Measurements from ENCODE around the gene MRPS24.
A peak's percentile ranks its signal among the peaks of the same experiment; 100 is the strongest.
"Not testable (repeated sequence)": the region's sequence is repeated elsewhere in the genome, so short reads cannot be mapped to it uniquely, and the experiment has no call there.

MRPS24 gene

GRCh38 chr7:43869006-43869866 lies at the start of gene MRPS24:
TSS of gene MRPS24 (minus strand) at chr7:43869517. CDS start at chr7:43869495, 22 bp downstream.
- peaks cover 20% of the 10 kb centered on the region for H3K4me1 ChIP-seq (ENCODE audit: insufficient read depth, low read length)
- peaks cover 4% of the 10 kb centered on the region for H3K36me3 ChIP-seq (ENCODE audit: insufficient read depth, low read length)
- H3K9me3 ChIP-seq (ENCODE audit: control insufficient read depth, insufficient read depth, low read length), result no peaks in the 10 kb centered on the region
- peak within 1 kb of the TSS; percentile 74 for H3K9ac ChIP-seq (ENCODE audit: low read depth, low read length)

DNA sequence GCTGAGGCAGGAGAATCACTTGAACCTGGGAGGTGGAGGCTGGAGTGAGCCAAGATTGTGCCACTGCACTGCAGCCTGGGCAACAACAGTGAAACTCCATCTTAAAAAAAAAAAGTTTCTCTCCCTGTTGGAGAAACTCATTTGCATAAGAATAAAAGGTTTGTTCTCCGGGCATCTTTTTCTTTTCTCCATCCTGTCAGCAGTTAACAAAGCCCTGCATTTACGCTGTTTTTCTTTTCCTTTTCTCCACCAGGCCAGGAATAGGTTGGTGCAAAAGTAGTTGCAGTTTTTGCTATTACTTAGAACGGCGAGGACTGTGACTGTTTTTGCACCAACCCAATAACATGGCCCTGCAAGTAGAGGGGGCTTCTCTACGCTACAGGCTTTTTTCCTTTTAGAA lies 46.6 kb upstream of the MRPS24 start:
- no peak overlapping the region for H3K9ac ChIP-seq (ENCODE audit: low read depth, low read length)
- H3K36me3 ChIP-seq (ENCODE audit: insufficient read depth, low read length), result no peaks in the 10 kb centered on the region
- H3K4me1 ChIP-seq (ENCODE audit: insufficient read depth, low read length), result peaks cover 11% of the 10 kb centered on the region; the same call in 1 of the 2 replicates

GRCh38 chr7:43914795-43915194 lies 45.5 kb upstream of the MRPS24 start:
- Histone ChIP-seq H3K9ac (ENCODE audit: low read depth, low read length) (no peak overlapping the region), H3K36me3 (ENCODE audit: insufficient read depth, low read length) (no peaks in the 10 kb centered on the region), H3K4me1 (ENCODE audit: insufficient read depth, low read length) (peaks cover 11% of the 10 kb centered on the region; the same call in 1 of the 2 replicates), H3K9me3 (ENCODE audit: control insufficient read depth, insufficient read depth, low read length) (peaks cover 5% of the 10 kb centered on the region; the same call in 1 of the 2 replicates)

More for the DNA sequence above, 46.6 kb upstream of the MRPS24 start:
- H3K9me3 ChIP-seq (ENCODE audit: control insufficient read depth, insufficient read depth, low read length), result peaks cover 5% of the 10 kb centered on the region; the same call in 1 of the 2 replicates

GRCh38 chr7:43906331-43907010 lies 37.2 kb upstream of the MRPS24 start, which contains the start of gene URGCP:
TSS of gene URGCP (minus strand) at chr7:43906596. CDS start at chr7:43906575, 21 bp downstream.
- peaks cover 23% of the 10 kb centered on the region for H3K4me1 ChIP-seq (ENCODE audit: insufficient read depth, low read length)
- no peaks in the 10 kb centered on the region for H3K9me3 ChIP-seq (ENCODE audit: control insufficient read depth, insufficient read depth, low read length)
- H3K9ac ChIP-seq (ENCODE audit: low read depth, low read length), result peak within 1 kb of the TSS; percentile 67

GRCh38 chr7:43905956-43906330 lies 36.6 kb upstream of the MRPS24 start:
- Histone ChIP-seq H3K4me1 (ENCODE audit: insufficient read depth, low read length) (peaks cover 23% of the 10 kb centered on the region), H3K36me3 (ENCODE audit: insufficient read depth, low read length) (no peaks in the 10 kb centered on the region), H3K9me3 (ENCODE audit: control insufficient read depth, insufficient read depth, low read length) (no peaks in the 10 kb centered on the region), H3K9ac (ENCODE audit: low read depth, low read length) (peak overlapping the region; percentile 67; the same call in 1 of the 2 replicates)

More at GRCh38 chr7:43906331-43907010, 37.2 kb upstream of the MRPS24 start, which contains the start of gene URGCP:
- H3K36me3 ChIP-seq (ENCODE audit: insufficient read depth, low read length), result no peaks in the 10 kb centered on the region

- Histone ChIP-seq H3K4me1 (ENCODE audit: insufficient read depth, low read length) (peaks cover 23% of the 10 kb centered on the region), H3K9ac (ENCODE audit: low read depth, low read length) (peak overlapping the region; percentile 67; the same call in 1 of the 2 replicates), H3K9me3 (ENCODE audit: control insufficient read depth, insufficient read depth, low read length) (no peaks in the 10 kb centered on the region), H3K36me3 (ENCODE audit: insufficient read depth, low read length) (no peaks in the 10 kb centered on the region)
Measured at GRCh38 chr7:43905209-43905946, 36.1 kb upstream of the MRPS24 start.

- Histone ChIP-seq H3K36me3 (ENCODE audit: insufficient read depth, low read length) (no peaks in the 10 kb centered on the region), H3K9me3 (ENCODE audit: control insufficient read depth, insufficient read depth, low read length) (no peaks in the 10 kb centered on the region), H3K4me1 (ENCODE audit: insufficient read depth, low read length) (peaks cover 23% of the 10 kb centered on the region), H3K9ac (ENCODE audit: low read depth, low read length) (no peak overlapping the region)
Measured at GRCh38 chr7:43904533-43905208, 35.4 kb upstream of the MRPS24 start.

- Histone ChIP-seq H3K4me1 (ENCODE audit: insufficient read depth, low read length) (peaks cover 23% of the 10 kb centered on the region), H3K9me3 (ENCODE audit: control insufficient read depth, insufficient read depth, low read length) (no peaks in the 10 kb centered on the region), H3K36me3 (ENCODE audit: insufficient read depth, low read length) (no peaks in the 10 kb centered on the region), H3K9ac (ENCODE audit: low read depth, low read length) (no peak overlapping the region)
Measured at GRCh38 chr7:43902542-43903054, 33.3 kb upstream of the MRPS24 start.

- not testable (repeated sequence) for H3K4me1 ChIP-seq (ENCODE audit: insufficient read depth, low read length); H3K36me3 ChIP-seq (ENCODE audit: insufficient read depth, low read length); H3K9me3 ChIP-seq (ENCODE audit: control insufficient read depth, insufficient read depth, low read length); H3K9ac ChIP-seq (ENCODE audit: low read depth, low read length)
Measured at GRCh38 chr7:43898571-43898970, 29.3 kb upstream of the MRPS24 start.

DNA sequence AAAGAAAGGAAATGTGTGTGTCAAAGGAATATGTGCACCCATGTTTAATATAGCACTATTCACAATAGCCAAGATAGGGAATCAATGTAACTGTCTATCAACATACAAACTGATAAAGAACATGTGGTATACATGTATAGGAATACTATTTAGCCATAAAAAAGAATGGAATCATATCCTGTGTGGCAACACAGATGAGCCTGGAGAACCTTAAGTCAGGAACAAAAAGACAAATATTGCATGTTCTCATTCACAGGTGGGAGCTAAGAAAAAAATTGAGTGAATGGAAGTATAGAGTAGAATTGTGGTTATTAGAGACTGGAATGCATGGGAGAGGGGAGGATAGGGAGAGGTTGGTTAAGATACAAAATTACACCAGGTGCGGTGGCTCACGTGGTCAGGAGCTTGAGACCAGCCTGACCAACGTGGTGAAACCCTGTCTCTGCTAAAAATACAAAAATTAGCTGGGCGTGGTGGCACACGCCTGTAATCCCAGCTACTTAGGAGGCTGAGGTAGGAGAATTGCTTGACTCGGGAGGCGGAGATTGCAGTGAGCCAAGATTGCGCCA lies 26.6 kb upstream of the MRPS24 start:
- no peak overlapping the region for H3K9ac ChIP-seq (ENCODE audit: low read depth, low read length)
- no peaks in the 10 kb centered on the region for H3K4me1 ChIP-seq (ENCODE audit: insufficient read depth, low read length)
- no peaks in the 10 kb centered on the region for H3K36me3 ChIP-seq (ENCODE audit: insufficient read depth, low read length)
- H3K9me3 ChIP-seq (ENCODE audit: control insufficient read depth, insufficient read depth, low read length), result no peaks in the 10 kb centered on the region

DNA sequence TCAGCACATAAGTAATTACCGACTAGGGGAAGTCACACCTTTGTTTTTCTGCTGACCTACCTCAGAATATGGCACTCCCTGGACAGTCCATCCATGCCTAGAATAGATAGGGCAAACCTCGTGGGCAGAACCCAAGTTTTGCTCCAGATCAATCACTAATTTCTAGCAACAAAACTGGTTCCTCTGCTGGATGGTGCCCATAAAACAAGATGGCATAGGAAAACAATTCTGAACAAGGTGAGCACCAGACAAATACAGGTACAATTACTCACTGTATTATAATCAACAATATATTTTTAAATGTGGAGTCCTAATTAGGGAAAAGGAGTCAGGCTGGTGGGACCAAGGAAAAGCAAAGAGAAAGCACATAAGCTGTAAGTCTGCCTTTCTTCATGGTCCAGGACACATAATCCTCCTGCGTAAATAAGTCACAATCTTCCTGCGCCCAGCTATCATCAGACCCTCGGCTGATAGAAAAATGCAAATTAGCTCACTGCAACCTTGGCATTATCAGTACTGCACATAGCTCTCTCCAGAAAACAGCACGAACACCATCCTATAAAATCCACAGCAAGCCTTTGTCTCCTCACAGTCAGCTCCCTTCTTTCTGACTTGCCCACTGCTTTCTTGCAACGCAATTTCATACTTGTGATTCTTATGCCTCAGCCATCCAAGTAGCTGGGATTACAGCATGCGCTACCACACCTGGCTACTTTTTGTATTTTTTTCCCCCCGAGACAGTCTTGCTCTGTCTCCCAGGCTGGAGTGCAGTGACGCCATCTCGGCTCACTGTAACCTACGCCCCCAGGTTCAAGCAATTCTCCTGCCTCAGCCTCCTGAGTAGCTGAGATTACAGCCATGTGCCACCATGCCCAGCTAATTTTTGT lies 22.0 kb upstream of the MRPS24 start:
- no peaks in the 10 kb centered on the region for H3K9me3 ChIP-seq (ENCODE audit: control insufficient read depth, insufficient read depth, low read length)
- H3K36me3 ChIP-seq (ENCODE audit: insufficient read depth, low read length), result no peaks in the 10 kb centered on the region
- H3K9ac ChIP-seq (ENCODE audit: low read depth, low read length), result no peak overlapping the region
- H3K4me1 ChIP-seq (ENCODE audit: insufficient read depth, low read length), result 0 out of 2 replicates have a peak, but pooled peaks cover 5% of the 10 kb centered on the region

GRCh38 chr7:43890468-43890867 lies 21.2 kb upstream of the MRPS24 start:
- 0 out of 2 replicates have a peak, but pooled peaks cover 5% of the 10 kb centered on the region for H3K4me1 ChIP-seq (ENCODE audit: insufficient read depth, low read length)

More at GRCh38 chr7:43890468-43890867, 21.2 kb upstream of the MRPS24 start:
- no peaks in the 10 kb centered on the region for H3K36me3 ChIP-seq (ENCODE audit: insufficient read depth, low read length)
- no peaks in the 10 kb centered on the region for H3K9me3 ChIP-seq (ENCODE audit: control insufficient read depth, insufficient read depth, low read length)
- no peak overlapping the region for H3K9ac ChIP-seq (ENCODE audit: low read depth, low read length)
